GM21423 (cell line): Measurements from ENCODE around the gene HCFC1R1.

Experiments used
- ATAC-seq: cut with Tn5 transposase; IDR thresholded peaks from one replicate; pipeline ENCODE4 v1.9.1; 2021; ENCODE audit warnings: mild to moderate bottlenecking, moderate library complexity; ENCODE audit not compliant: unreplicated experiment

The HCFC1R1 gene

DNA sequence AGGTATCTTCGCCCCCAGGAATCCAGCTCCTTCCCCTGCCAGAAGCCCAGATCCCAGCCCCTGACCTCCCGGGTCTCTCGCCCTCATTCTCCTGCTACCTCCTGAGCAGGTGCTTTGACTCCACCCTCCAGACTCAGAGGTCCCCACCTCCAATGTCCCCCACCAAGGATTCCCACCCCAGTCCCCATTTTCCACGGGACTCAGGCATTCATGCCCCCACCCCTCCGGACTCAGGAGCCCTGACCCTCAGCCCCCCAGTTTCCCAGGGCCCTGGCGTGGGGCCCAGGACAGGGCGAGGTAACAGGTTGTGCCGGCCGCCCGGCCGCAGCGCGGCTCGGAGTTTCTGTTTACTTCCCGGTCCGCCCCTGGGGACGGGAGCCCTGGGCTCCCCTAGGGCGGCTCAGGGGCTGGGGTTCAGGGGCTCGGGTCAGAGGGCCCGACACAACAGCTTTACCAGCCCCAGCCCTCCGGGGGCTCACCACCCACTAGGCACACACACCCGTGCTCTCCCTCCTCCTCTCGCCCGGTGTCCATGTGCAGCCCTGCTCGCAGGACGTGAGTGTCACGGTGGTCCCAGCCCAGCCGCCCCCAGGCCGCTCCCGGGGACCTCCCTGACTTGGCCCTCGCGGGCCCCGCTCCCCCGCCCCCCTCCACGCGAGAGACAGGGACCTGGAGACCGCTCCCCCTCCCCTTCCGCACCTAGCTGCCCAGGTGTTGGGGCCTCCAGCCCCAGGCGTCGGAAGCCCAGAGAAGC is 12.4 kb upstream of the HCFC1R1 start:
- no peak for ATAC-seq

- no peak for ATAC-seq
These were observed 11.7 kb upstream of the HCFC1R1 start for GRCh38 chr16:3035289-3035971.

DNA sequence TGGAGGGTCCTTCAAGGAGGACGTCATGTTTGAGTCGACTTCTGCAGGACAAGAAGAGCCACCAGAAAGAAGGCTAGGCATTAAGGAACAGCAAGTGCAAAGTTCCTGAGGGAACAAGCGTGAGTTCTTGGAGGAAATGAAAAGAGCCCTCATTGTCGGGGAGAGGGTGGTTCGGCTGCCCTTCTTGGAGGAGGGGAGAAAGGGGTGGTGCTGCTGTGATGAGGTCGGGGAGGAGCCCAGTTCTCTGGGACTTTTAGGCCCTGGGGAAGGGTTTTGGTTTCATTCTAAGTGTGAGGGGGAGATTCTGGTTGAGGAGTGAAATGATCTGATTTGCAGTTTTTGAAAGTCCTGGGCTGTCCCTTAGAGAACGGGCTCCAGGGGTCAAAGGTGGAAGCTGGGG is 8.9 kb upstream of the HCFC1R1 start:
- no peak for ATAC-seq

GRCh38 chr16:3030222-3031212 is 6.8 kb upstream of the HCFC1R1 start:
- ATAC-seq = no peak

GRCh38 chr16:3029491-3030221 is 5.9 kb upstream of the HCFC1R1 start:
- ATAC-seq = no peak

DNA sequence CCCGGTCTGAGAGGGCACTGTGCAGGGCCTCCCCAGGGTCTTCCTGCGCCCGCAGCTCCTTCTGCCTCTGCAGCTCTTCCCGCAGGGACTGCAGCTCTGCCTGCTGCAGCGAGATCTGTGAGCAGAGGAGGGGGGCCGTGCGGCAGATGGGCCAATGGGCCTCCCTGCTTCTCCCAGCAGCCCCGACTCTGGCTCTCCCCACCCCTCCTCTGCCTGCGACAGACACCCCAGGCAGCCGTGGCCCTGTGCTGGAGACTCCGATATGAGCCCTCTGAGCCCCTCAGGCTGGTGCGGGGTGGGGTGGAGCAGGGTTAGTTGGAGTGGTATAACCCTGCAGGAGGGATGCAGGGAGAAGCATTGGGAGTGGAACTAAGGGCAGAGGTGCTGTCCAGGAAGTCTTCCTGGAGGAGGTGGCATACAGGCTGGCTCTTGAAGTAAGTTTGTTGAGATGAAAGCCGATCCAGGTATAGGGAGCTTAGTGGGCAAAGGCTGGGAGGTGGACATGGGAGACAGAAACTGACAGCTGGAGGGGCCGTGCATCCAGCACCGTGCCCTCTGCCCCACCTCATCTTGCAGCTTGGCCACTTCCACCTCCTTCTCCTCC is 5.1 kb upstream of the HCFC1R1 start:
- no peak for ATAC-seq

DNA sequence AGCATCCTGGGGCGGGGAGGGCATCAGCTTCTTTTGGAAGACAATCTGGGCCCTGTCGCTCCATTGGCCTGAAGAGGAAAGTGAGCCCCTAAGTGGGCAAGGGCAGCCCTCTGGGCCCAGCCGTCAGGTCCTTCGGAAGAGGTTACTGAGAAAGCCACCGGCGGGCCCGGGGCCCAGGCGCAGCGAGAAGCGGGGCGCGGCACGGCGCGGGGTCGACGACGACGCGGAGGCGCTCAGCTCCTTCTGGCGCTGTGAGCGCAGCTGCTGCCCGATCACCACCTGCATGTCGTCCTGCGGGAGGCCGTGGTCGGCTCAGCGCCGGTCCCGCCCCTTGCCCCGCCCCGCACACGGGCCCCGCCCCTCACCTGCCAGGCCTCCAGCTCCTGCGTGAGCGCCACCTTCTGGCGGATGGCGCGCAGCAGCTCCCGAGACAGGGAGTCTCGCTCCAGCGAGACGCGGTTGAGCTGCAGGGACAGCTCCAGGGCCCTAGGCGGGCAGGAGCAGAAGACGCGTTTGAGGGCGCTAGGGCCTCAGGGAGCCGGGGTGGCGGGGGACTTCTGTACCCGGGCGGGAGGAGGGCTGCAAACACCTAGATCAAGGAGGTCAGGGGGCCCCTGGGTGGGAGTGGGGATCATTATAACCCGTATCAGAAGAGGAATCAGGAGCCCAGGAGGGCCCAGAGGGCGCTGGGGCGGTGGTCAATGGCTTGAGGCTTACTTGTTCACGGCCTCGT is 4.4 kb upstream of the HCFC1R1 start:
- ATAC-seq = no peak

DNA sequence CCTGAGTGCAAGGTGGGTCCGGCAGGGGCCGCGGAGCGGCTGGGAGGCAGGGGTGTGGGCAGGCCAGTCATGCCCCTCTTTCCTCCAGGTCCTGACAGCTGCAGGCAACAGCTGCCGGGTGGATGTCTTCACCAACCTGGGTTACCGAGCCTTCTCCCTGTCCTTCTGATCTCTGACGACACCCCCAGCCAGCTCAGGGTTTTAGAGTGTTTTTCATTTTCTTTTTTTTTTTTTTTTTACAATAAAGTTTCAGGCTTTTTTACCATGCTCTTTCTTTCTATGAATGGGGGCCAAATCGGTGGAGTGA is 3.7 kb upstream of the HCFC1R1 start:
- ATAC-seq = no peak

GRCh38 chr16:3026609-3027488 is 3.1 kb upstream of the HCFC1R1 start:
- no peak for ATAC-seq

DNA sequence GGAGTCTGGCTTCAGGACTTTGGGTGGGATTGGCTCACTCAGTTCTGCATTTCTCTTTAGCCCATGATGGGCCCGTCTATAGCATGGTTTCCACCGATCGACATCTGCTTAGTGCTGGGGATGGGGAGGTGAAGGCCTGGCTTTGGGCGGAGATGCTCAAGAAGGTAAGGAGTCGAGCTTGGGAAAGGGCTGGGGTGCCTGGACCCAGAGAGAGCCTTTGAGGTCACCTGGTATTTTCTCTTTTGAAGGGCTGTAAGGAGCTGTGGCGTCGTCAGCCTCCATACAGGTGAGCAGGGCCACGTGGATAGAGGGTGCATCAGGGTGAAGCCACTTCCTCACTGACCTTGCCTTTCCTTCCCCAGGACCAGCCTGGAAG is 2.2 kb upstream of the HCFC1R1 start:
- ATAC-seq = no peak

GRCh38 chr16:3025032-3026002 is 1.6 kb upstream of the HCFC1R1 start:
- no peak for ATAC-seq

- ATAC-seq = no peak
These were observed 400 bp downstream of the HCFC1R1 start for GRCh38 chr16:3023415-3023668.

- no peak for ATAC-seq
These were observed 893 bp downstream of the HCFC1R1 start for GRCh38 chr16:3022684-3023414.

DNA sequence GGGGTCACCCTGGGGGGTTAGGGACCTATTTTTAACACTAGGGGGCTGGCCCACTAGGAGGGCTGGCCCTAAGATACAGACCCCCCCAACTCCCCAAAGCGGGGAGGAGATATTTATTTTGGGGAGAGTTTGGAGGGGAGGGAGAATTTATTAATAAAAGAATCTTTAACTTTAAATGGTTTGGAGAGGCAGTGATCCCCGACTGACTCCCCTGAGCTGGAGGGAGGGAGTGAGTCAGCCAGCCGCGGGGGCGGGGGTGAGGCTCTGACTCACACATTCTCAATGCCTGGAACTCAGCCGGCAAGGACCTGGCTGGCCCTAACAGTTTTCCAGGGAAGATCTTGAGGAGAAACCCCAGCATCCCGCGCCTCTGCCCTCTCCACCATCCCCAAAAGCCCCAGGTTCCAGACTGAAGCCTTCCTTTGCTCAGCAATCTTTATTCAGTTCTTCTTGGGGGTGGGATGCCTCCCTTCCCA is 1.5 kb downstream of the HCFC1R1 start:
- no peak for ATAC-seq

DNA sequence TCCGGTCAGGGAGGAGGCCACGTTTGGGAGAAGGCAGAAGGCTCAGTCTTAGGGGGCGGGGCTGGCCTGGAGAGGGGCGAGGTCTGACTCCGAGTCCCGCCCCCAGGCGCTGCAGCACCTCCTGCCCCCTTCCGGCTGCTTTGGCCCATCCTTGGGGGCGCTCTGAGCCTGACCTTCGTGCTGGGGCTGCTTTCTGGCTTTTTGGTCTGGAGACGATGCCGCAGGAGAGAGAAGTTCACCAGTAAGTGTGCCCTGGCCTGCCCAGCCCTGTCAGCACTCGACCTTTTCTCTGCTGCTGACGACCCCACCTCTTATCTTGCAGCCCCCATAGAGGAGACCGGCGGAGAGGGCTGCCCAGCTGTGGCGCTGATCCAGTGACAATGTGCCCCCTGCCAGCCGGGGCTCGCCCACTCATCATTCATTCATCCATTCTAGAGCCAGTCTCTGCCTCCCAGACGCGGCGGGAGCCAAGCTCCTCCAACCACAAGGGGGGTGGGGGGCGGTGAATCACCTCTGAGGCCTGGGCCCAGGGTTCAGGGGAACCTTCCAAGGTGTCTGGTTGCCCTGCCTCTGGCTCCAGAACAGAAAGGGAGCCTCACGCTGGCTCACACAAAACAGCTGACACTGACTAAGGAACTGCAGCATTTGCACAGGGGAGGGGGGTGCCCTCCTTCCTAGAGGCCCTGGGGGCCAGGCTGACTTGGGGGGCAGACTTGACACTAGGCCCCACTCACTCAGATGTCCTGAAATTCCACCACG is 2.1 kb downstream of the HCFC1R1 start:
- ATAC-seq = peak; percentile 27

- ATAC-seq = no peak
These were observed 2.9 kb downstream of the HCFC1R1 start for GRCh38 chr16:3020604-3021448.
